Fibroblast of skin of right biceps (primary cell): ENCODE results near the gene IBA57.
"Not testable (repeated sequence)": the region's sequence is repeated elsewhere in the genome, so short reads cannot be mapped to it uniquely, and the experiment has no call there.

Source experiments
- DNase-seq: peaks from one replicate; pipeline ENCODE4 v3.0.0-alpha.2; 2013

IBA57 gene

GRCh38 chr1:228174482-228175315, 9.1 kb downstream of the IBA57 start:
- DNase-seq, result no peak

GRCh38 chr1:228175316-228176023, 9.9 kb downstream of the IBA57 start:
- DNase-seq, result no peak

- no peak for DNase-seq
Observed at GRCh38 chr1:228176024-228176395, 10.4 kb downstream of the IBA57 start.

GRCh38 chr1:228176461-228177182, 11.0 kb downstream of the IBA57 start:
- DNase-seq, result no peak

- DNase-seq, result no peak
Observed at GRCh38 chr1:228177183-228177475, 11.5 kb downstream of the IBA57 start.

GRCh38 chr1:228177721-228178710, 12.4 kb downstream of the IBA57 start:
- DNase-seq, result no peak

- no peak for DNase-seq
Observed at GRCh38 chr1:228178737-228179684, 13.4 kb downstream of the IBA57 start.

GRCh38 chr1:228180271-228180958, 14.8 kb downstream of the IBA57 start:
- no peak for DNase-seq

- DNase-seq, result no peak
Observed at GRCh38 chr1:228180959-228181644, 15.5 kb downstream of the IBA57 start.

- no peak for DNase-seq
Observed at GRCh38 chr1:228181645-228182034, 16.0 kb downstream of the IBA57 start.

- no peak for DNase-seq
Observed at GRCh38 chr1:228182296-228183030, 16.9 kb downstream of the IBA57 start.

- DNase-seq, result no peak
Observed at GRCh38 chr1:228184152-228184551, 18.5 kb downstream of the IBA57 start.

- no peak for DNase-seq
Observed at GRCh38 chr1:228185641-228185965, 20.0 kb downstream of the IBA57 start.

- not testable (repeated sequence) for DNase-seq
Observed at GRCh38 chr1:228188249-228188648, 22.6 kb downstream of the IBA57 start.

- no peak for DNase-seq
Observed at GRCh38 chr1:228190182-228190581, 24.6 kb downstream of the IBA57 start.

GRCh38 chr1:228190778-228191177, 25.2 kb downstream of the IBA57 start:
- DNase-seq, result no peak

GRCh38 chr1:228194436-228194835, 28.8 kb downstream of the IBA57 start:
- DNase-seq, result no peak

- no peak for DNase-seq
Observed at GRCh38 chr1:228194921-228195812, 29.6 kb downstream of the IBA57 start.
